AG09319 (cell line): ENCODE data around the gene PRKRA.

Experiments
- DNase-seq: peaks from one replicate; pipeline ENCODE4 v3.0.0-alpha.2; 2010; ENCODE audit warnings: low read depth; ENCODE audit errors: extremely low read depth
- TF ChIP-seq, protein P1 (sequence below): IDR thresholded peaks from 2 replicates; pipeline ENCODE4 v1.5.1; 2011; ENCODE audit warnings: low read depth, mild to moderate bottlenecking, inconsistent platforms, low read length, moderate library complexity

Gene PRKRA

DNA sequence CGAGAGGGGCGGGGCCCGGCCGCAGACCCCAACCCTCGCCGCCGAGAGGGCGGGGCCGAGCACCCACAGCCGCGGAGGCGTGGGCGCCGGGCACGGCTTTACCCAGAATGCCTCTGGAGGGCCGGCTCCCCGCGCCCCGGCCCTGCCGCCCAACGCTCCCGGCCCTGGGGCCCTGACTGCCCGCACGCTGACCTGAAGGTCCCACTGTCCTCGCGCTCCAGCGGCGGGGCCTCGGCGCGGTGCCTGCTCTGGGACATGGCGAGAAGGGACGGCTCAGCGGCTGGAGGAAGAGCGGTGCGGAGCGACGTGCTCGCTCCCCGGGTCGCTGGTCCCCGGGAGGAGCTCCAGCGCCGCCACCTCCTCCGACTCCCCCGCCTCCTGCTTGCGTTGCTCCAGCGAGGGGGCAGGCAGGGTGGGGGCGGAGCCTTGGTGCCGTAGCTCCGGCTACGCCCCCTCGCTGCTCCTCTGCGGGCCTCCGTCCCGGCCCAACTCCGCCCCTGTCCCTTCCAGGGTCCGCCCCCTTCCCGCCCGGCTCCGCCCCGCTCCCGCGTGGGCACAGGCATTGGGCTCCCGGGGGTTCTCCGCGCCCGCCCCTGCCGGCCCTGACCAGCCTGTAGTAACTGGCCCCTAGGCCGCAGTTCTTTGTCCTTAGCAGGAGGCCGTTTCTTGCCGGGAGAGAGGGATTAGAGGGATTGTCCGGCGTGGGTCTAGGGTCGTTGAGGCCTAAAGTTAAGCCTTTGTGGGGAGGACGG is at the start of gene PRKRA, which contains the start of gene PJVK:
Gene PRKRA, minus strand, starts transcription at position 402 of the 752 bp plus-strand sequence. Its CDS starts 145 bp downstream, at position 257.
Gene PJVK, plus strand, starts transcription at position 605 of the 752 bp plus-strand sequence. CDS start 2,032 bp downstream, outside the sequence.
- peak; percentile 96 for DNase-seq
- TF ChIP-seq, protein P1, sequence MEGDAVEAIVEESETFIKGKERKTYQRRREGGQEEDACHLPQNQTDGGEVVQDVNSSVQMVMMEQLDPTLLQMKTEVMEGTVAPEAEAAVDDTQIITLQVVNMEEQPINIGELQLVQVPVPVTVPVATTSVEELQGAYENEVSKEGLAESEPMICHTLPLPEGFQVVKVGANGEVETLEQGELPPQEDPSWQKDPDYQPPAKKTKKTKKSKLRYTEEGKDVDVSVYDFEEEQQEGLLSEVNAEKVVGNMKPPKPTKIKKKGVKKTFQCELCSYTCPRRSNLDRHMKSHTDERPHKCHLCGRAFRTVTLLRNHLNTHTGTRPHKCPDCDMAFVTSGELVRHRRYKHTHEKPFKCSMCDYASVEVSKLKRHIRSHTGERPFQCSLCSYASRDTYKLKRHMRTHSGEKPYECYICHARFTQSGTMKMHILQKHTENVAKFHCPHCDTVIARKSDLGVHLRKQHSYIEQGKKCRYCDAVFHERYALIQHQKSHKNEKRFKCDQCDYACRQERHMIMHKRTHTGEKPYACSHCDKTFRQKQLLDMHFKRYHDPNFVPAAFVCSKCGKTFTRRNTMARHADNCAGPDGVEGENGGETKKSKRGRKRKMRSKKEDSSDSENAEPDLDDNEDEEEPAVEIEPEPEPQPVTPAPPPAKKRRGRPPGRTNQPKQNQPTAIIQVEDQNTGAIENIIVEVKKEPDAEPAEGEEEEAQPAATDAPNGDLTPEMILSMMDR: no peak

- DNase-seq: no peak
- TF ChIP-seq, protein P1: no peak
These were observed 48.7 kb upstream of the PRKRA start for GRCh38 chr2:178499640-178500039.

- TF ChIP-seq, protein P1: no peak
These were observed 47.2 kb upstream of the PRKRA start for GRCh38 chr2:178498137-178498536.

DNA sequence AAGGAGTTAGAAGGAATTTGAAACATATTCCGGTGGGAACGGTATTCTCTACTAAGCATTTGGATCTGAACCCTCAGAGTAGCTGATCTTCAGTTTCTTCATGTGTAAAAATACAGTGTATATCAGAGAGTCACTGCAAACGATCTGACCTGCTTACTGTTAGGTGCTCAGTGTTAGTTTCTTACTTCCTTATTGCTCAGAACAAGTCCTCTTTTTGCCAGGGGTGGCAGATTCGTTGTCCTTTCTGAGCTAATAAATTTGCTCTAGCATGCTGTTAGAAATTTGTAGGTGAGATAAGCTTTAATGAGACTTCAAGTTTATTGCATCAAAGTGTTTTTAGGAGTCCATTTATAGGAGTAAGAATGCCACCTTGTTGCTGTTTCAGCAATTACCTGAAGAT is 45.1 kb upstream of the PRKRA start:
- DNase-seq: no peak
- TF ChIP-seq, protein P1: no peak

More at GRCh38 chr2:178498137-178498536, 47.2 kb upstream of the PRKRA start:
- DNase-seq: no peak

DNA sequence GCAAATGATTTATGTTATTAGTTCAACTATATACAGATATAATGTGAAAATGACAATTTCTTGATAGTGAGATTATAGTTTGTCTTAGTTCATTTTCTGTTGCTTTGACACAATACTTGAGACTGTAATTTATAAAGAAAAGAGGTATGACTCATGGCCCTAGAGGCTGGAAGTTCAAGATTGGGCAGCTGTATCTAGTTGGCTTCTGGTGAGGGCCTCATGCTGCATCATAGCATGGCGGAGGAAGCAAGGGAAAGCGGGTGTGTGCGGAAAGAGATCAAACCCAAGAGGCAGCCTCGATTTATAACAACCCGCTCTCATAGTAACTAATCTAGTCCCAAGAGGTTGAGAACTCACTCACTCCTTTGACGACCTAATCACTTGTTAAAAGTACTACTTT is 40.6 kb upstream of the PRKRA start:
- DNase-seq: no peak
- TF ChIP-seq, protein P1: no peak

DNA sequence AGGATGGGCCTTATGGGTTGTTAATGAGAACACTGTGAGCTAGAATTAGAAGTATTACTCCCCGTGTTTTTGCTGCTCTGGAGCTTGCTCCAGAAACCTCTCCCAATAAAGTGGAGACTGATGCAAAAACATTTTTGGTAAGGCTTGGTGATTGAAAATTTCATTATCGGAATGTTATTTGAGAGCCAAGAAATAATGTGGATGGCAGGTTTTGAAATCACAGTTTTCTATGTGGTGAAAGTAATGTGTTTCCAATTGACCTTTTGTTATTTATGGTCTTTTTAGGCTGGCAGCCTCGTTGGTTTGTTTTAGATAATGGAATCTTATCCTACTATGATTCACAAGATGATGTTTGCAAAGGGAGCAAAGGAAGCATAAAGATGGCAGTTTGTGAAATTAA is 34.4 kb upstream of the PRKRA start:
- TF ChIP-seq, protein P1: no peak
- DNase-seq: peak; percentile 39

DNA sequence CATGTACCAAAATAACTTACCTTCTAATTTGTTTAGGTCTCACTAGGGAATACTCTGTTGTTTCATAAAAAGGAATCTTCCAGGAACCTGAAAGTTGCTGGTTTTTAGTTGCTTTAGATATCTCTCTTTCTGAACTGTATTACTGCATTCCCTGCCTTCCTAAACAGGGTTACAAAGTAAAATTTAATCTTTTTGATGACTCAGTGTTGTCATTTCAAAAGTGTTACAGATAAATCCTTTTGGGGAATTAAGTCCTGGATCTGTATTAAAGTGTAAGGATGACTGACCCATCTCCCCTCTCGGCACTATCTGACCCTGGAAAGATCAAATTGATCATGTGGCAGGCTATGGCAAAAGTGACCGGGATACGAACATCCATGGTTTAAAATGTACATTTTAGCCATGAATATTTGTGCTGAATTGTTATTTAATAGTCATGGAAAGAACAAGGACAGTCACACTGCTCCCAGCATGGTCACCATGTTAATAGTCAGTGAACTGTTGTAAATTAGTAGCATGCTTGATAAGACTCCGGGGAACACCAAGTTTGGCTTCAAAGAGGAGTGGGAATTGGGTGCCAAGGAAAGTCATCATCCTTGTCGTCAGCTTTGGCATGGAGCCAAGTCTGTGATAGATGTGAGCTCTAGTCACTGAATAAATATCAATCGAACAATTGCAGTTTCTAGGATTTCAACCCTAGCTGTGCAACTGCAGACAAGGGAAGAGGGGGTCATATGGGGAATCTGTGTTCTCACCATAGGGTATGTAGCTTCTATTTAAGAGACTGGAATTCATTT is 33.5 kb upstream of the PRKRA start:
- TF ChIP-seq, protein P1: no peak
- DNase-seq: no peak
